ENCODE data around the gene TENM4. TPM values are rescaled to one million over a fixed set of nuclear protein-coding genes. Genes with fewer than 3 reads are reported as not detected.

TENM4 gene
- total RNA-seq, 1 experiment from 2014 or later, result 9.9 TPM

- ChIA-PET CTCF (interaction anchor here (0.6 to 3.8 kb wide), 4 partner anchors 12 to 997 kb away, joined by 3 to 27 read pairs (median 4); no protein-coding TSS in a partner anchor), POLR2A (no interaction called here)
- Mint-ChIP-seq H3K4me1 (ENCODE audit: insufficient read depth, unreplicated experiment) (no peaks in the 10 kb centered on the region), H3K36me3 (ENCODE audit: insufficient read depth, unreplicated experiment) (peaks cover 5% of the 10 kb centered on the region), H3K27me3 (ENCODE audit: insufficient read depth, unreplicated experiment) (no peaks in the 10 kb centered on the region), H3K27ac (ENCODE audit: low read depth, unreplicated experiment) (no peak overlapping the region), H3K4me3 (ENCODE audit: unreplicated experiment) (no peak overlapping the region), H3K9me3 (ENCODE audit: unreplicated experiment) (no peaks in the 10 kb centered on the region)
- no peak for TF ChIP-seq CTCF (IDR thresholded peaks at IDR 0.05; ENCODE audit: unreplicated experiment)
- no TSS peak for BruUV-seq (replicated peaks)
- intact Hi-C loops (cut with micrococcal nuclease), result no loop called here
- DNase-seq (ENCODE audit: unreplicated experiment), result no peak
Measured at GRCh38 chr11:79481795-79482194, 41.0 kb upstream of the TENM4 start.

GRCh38 chr11:79480864-79481263 lies 40.0 kb upstream of the TENM4 start:
- POLR2A ChIA-PET, result no interaction called here

GRCh38 chr11:79472819-79473529 lies 32.1 kb upstream of the TENM4 start:
- no peak for DNase-seq (ENCODE audit: unreplicated experiment)
- BruUV-seq (replicated peaks), result no TSS peak
- H3K27ac Mint-ChIP-seq (ENCODE audit: low read depth, unreplicated experiment), result no peak overlapping the region
- ChIA-PET POLR2A (no interaction called here), CTCF (interaction anchor here (0.7 to 4.2 kb wide), 4 partner anchors 15 to 770 kb away, joined by 3 to 13 read pairs (median 3); no protein-coding TSS in a partner anchor)
- no peaks in the 10 kb centered on the region for H3K36me3 Mint-ChIP-seq (ENCODE audit: insufficient read depth, unreplicated experiment)
- no peak for TF ChIP-seq CTCF (IDR thresholded peaks at IDR 0.05; ENCODE audit: unreplicated experiment)
- intact Hi-C loops (cut with micrococcal nuclease), result no loop called here
- H3K4me1 Mint-ChIP-seq (ENCODE audit: insufficient read depth, unreplicated experiment), result no peaks in the 10 kb centered on the region
- H3K9me3 Mint-ChIP-seq (ENCODE audit: unreplicated experiment), result no peaks in the 10 kb centered on the region
- no peaks in the 10 kb centered on the region for H3K27me3 Mint-ChIP-seq (ENCODE audit: insufficient read depth, unreplicated experiment)
- H3K4me3 Mint-ChIP-seq (ENCODE audit: unreplicated experiment), result no peak overlapping the region

More at GRCh38 chr11:79480864-79481263, 40.0 kb upstream of the TENM4 start:
- no TSS peak for BruUV-seq (replicated peaks)
- no peak for TF ChIP-seq CTCF (IDR thresholded peaks at IDR 0.05; ENCODE audit: unreplicated experiment)
- no peak for DNase-seq (ENCODE audit: unreplicated experiment)
- no peaks in the 10 kb centered on the region for H3K9me3 Mint-ChIP-seq (ENCODE audit: unreplicated experiment)
- CTCF ChIA-PET, result interaction anchor here (0.6 to 3.8 kb wide), 6 partner anchors 12 to 834 kb away, joined by 3 to 27 read pairs (median 4); no protein-coding TSS in a partner anchor
- H3K27me3 Mint-ChIP-seq (ENCODE audit: insufficient read depth, unreplicated experiment), result no peaks in the 10 kb centered on the region
- intact Hi-C loops (cut with micrococcal nuclease), result no loop called here
- H3K36me3 Mint-ChIP-seq (ENCODE audit: insufficient read depth, unreplicated experiment), result no peaks in the 10 kb centered on the region
- no peaks in the 10 kb centered on the region for H3K4me1 Mint-ChIP-seq (ENCODE audit: insufficient read depth, unreplicated experiment)
- no peak overlapping the region for H3K4me3 Mint-ChIP-seq (ENCODE audit: unreplicated experiment)
- no peak overlapping the region for H3K27ac Mint-ChIP-seq (ENCODE audit: low read depth, unreplicated experiment)

- Mint-ChIP-seq H3K9me3 (ENCODE audit: unreplicated experiment) (no peaks in the 10 kb centered on the region), H3K4me3 (ENCODE audit: unreplicated experiment) (no peak overlapping the region), H3K4me1 (ENCODE audit: insufficient read depth, unreplicated experiment) (no peaks in the 10 kb centered on the region), H3K27me3 (ENCODE audit: insufficient read depth, unreplicated experiment) (no peaks in the 10 kb centered on the region), H3K36me3 (ENCODE audit: insufficient read depth, unreplicated experiment) (no peaks in the 10 kb centered on the region), H3K27ac (ENCODE audit: low read depth, unreplicated experiment) (no peak overlapping the region)
- DNase-seq (ENCODE audit: unreplicated experiment), result no peak
- BruUV-seq (replicated peaks), result no TSS peak
- CTCF ChIA-PET, result interaction anchor here (0.6 to 4.2 kb wide), 3 partner anchors 22 to 632 kb away, joined by 3 to 13 read pairs (median 4); no protein-coding TSS in a partner anchor
- POLR2A ChIA-PET, result no interaction called here
- intact Hi-C loops (cut with micrococcal nuclease), result no loop called here
- no peak for TF ChIP-seq CTCF (IDR thresholded peaks at IDR 0.05; ENCODE audit: unreplicated experiment)
Measured at GRCh38 chr11:79471071-79471844, 30.4 kb upstream of the TENM4 start.

Data from MCF 10A (cell line).